GM19023 (cell line): ENCODE data around the gene PCDHGA4.
"Not testable (repeated sequence)": the region's sequence is repeated elsewhere in the genome, so short reads cannot be mapped to it uniquely, and the experiment has no call there.

Experiments
- ATAC-seq: cut with Tn5 transposase; IDR thresholded peaks from one replicate; pipeline ENCODE4 v1.9.1; 2021; ENCODE audit warnings: mild to moderate bottlenecking, moderate library complexity; ENCODE audit not compliant: unreplicated experiment

Gene PCDHGA4

DNA sequence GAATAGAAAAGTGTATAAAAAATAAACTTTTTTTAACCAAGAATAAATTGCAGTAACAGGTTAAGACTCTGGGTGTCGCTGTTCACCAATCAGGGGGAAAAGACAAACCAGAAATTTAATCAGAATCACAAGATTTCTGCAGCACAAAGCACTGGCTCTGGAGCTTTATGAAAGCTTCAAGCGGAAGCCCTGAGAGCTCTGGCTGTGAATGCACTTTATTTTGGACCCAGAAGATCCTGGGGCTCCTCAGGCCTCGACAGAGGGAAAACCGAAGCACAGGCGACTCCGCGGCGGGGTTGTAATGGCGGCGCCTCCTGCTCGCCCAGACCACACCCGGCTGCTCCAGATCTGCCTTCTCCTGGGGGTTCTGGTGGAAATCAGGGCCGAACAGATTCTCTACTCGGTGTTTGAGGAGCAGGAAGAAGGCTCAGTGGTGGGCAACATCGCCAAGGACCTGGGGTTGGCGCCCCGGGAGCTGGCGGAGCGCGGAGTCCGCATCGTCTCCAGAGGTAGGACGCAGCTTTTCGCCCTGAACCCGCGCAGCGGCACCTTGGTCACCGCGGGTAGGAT lies at the start of gene PCDHGA4:
Gene PCDHGA4, plus strand, starts transcription at position 122 of the 570 bp plus-strand sequence. Its CDS starts 87 bp downstream, at position 209.
- ATAC-seq = no peak

DNA sequence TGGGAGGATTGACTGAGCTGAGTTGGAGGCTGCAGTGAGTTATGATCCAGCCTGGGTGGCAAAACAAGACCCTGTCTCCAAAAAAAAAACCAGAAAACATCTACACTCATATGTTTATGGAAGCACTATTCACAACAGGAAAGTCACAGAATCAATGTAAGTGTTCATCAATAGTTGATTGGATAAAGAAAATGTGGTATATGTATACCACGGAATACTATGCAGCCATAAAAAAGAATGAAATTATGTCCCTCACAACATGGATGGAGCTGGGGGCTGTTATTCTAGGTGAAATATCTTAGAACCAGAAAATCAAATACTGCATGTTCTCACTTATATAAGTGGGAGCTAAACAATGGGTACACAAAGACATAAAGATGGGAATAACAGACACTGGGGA lies 48.2 kb upstream of the PCDHGA4 start:
- no peak for ATAC-seq

DNA sequence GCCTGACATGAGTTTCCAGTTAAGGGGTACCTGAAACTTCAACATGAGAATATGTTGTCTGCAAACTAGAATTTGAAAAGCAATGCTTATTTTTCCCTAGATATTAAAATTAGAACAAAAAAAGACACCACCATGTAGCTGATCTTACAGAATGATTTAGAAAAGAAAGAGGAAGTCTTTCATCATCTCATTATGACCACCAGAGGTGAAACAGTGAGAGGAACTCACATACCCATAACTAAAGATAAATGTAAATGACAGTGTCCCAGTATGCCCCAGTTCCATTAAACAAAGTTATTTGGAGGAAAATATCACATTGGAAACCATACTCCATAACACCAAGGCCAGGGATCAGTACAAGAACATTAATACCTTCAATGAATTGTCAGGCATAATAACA lies 41.1 kb upstream of the PCDHGA4 start:
- ATAC-seq = no peak

DNA sequence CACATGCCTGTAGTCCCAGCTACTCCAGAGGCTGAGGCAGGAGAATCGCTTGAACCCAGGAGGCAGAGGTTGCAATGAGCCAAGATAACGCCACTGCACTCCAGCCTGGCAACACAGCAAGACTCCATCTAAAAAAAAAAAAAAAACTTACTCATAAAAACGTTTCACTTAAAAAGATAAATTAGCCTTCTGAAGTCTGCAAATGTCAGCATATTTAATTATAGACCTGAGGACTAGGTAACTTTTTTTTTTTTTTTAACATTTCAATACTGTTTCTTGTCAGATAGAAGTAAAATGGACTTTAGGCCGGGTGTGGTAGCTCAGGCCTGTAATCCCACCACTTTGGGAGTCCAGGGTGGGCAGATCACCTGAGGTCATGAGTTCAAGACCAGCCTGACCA lies 37.9 kb upstream of the PCDHGA4 start:
- not testable (repeated sequence) for ATAC-seq

DNA sequence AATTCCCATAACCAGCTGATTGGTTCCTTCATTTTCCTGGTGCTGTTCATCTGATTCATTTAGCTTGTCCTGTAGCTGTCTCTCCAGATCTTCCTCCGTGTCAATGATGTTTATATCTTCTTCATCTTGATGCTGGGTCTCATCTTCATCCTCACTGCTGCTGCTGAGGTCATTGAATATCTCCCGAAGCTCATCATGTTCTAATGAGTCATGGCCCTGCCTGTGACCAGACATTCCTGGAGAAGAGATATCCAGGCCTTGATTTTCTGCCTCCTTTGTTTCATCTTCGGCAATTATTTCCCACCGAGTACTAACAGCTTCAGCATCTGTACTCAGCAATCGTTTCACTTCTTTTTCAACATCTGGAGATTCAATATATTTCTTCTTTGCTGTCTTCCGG lies 35.6 kb upstream of the PCDHGA4 start:
- ATAC-seq = no peak

DNA sequence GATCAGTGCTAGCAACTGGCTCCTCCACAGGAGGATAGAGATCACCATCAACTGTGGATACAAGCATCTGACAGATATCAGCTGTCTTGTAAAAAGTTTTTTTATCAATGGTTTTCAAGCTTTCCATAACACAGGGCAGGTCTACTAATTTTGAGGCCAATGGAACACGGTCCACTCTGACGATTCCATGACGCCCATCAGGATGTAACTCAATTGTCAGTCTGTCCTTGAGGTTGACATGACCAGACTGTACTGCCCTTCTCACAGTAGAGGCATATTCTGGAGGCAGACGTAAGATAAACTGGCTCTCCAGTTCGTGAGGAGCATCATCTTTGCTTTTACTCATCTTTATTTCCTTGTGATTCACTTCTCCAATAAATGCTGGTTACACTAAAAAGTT lies 35.1 kb upstream of the PCDHGA4 start:
- ATAC-seq = no peak

DNA sequence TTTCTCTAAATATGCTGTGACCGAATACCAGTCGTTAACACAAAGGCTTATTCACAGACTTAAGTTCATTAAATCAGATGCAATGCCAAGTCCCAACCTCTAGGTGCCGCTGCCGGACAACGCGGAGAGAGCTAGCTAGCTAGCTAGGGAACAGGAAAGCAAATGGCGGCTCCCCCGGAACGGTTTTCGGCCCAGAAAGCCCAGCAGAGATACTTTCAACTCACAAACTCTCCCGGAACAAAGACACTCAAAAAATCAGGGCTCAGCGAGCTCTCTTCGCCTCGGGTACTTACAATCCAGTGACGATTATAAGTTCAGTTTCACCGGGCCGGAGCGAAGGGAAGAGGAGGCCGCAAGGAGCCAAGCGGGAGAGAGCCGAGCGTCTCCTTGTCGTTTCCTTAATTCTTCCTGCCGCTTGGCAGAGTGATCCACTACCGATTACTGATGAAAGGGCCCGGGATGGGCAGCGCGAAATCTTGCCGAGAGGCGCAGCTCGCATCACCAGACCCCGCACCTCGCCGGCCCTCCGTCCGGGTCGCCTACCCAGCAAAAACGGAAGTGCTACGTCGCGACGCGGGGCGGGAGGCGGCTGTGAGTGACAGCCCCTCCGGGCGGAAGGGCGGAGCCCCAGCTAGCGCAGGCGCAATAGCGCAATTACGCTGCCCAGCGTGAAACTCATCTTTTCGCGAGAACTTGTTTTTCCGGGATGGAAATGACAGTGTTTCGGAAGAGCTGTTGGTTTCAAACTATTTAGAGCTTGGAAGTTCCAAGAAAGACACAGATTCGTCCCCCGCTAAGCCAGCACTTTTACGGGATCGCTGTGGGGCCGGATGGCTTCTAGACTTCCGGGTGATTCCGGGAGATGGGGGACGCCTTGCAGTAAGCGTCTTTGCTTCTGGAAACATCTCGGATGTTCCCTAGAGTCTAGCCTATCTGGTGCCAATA lies 34.3 kb upstream of the PCDHGA4 start, which contains the start of gene TAF7:
Gene TAF7, minus strand, starts transcription at position 560 of the 945 bp plus-strand sequence. CDS start 740 bp downstream, outside the sequence.
- peak; percentile 97 for ATAC-seq

DNA sequence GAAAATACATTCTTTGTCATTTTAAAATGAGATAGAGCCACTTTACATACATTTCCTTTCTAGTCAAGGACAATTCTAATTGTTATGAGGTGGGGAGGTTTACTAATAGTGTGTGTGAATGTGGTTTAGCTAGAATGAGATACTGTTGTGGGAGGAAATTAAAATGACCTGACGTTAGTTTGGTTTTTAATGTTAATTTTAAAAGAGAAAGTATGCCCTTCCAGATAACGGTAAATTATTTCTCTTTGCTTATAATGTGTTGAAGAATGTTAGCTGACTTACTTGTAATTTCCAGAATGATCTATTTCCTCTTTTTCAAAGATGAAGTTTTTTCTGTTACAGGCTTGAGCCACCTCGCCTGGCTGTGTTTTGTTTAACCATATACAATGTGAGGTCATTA lies 32.6 kb upstream of the PCDHGA4 start:
- ATAC-seq = no peak

DNA sequence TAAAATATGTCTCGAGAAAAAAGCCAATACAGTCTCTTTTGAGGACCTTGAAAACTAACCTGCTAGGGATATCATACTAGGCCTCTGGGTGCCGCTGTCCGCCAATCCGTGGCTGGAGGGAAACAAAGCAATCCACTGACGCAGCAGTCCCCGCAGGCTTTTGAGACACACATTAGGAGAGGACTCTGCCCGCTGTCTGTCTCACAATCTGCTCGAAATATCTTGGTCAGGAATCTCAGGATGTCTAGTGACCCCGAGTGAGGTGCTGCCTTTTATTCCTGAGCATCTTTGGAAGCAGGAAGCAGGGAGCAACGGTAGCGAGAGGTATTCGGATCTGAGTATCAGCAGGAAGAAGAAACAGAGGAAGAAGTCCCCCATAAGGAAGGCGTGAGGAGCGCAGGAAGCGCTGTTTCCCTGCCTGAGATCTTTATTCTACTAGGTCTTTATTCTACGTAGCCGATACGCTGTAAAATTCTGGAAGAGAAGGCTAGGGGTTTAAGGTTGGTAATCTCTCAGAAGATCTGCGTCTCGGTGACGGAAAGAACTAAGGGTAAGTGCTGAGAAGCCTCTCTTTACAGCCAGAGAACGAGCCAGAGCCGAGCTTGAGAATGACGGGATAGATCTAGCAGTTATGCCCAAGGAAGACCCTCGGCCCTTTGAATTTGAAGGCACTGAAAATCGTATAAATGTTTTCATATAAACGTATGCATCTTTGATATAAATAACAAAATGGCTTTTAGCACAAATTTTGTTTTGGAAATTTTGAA lies 28.6 kb upstream of the PCDHGA4 start:
- peak; percentile 89 for ATAC-seq

DNA sequence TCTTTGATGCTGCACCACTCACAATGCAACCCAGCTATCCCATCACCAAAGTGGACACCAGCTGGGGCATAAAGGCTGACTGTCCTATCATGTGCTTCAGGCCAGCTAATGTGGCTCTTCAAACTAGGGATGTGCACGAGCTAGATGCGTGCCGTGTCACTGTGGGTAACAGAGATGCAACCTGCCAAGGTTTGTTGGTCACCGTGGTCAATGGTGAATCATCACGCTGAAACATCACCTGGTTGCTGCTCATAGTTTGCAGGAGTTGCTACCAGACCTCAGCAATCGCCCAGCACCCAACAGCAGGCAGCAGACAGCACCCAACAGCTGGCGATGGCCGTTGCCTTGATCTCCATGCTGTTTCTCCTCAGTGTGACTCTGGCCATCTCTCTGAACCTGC lies 26.6 kb upstream of the PCDHGA4 start:
- no peak for ATAC-seq

DNA sequence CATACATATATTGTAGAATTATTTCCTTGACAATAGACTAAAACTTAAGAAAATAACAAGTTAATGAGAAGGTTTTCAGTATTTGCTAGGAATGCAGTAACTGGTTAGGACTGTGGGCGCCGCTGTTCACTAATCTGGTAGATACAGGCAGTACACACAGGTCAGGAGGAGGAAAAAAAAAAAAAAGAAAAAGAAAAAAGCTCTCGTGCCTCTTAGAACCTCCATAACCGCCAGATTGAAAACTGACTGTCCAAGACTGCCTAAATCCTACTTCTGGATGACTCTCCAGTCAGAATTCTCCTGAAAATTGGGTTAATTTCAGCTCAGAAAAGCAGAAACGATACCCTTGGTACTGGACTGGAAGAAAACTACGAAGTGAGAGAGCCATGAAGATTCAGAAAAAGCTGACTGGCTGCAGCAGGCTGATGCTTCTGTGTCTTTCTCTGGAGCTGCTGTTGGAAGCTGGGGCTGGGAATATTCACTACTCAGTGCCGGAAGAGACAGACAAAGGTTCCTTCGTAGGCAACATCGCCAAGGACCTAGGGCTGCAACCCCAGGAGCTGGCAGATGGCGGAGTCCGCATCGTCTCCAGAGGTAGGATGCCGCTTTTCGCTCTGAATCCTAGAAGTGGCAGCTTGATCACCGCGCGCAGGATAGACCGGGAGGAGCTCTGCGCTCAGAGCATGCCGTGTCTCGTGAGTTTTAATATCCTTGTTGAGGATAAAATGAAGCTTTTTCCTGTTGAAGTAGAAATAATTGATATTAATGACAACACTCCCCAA lies 24.3 kb upstream of the PCDHGA4 start, which contains the start of gene PCDHGA1:
Gene PCDHGA1, plus strand, starts transcription at position 216 of the 782 bp plus-strand sequence.
- no peak for ATAC-seq

DNA sequence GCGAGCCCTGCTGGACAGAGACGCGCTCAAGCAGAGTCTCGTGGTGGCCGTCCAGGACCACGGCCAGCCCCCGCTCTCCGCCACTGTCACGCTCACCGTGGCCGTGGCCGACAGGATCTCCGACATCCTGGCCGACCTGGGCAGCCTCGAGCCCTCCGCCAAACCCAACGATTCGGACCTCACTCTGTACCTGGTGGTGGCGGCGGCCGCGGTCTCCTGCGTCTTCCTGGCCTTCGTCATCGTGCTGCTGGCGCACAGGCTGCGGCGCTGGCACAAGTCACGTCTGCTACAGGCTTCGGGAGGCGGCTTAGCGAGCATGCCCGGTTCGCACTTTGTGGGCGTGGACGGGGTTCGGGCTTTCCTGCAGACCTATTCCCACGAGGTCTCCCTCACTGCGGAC lies 22.2 kb upstream of the PCDHGA4 start:
- ATAC-seq = not testable (repeated sequence)

DNA sequence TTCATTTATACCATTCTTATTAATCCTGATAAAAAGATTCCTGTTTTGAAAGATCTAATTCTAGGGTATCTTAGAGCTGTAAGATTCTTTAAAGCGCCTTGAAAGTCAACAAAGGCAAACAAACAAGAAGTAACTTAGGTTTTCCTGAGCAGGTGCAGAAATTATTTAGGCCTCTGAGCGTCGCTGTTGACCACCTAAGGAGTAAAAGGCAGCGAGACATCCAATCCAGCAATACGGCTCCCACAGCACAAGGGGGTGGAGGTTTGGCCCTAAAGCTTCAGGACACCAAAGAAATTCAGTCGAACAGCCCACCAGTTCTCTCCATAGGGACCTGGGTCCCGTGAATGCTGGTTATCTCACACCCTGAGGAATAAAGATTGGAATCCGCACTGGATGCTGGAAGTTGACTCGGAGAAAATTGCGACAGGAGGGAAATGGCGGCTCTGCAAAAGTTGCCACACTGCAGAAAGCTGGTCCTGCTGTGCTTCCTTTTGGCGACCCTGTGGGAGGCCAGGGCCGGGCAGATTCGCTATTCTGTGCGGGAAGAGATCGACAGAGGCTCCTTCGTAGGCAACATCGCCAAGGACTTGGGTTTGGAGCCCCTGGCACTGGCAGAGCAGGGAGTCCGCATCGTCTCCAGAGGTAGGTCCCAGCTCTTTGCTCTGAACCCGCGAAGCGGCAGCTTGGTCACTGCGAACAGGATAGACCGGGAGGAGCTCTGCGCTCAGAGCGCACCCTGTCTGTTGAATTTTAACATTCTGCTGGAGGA lies 16.1 kb upstream of the PCDHGA4 start, which contains the start of gene PCDHGA2:
Gene PCDHGA2, plus strand, starts transcription at position 223 of the 769 bp plus-strand sequence.
- no peak for ATAC-seq

DNA sequence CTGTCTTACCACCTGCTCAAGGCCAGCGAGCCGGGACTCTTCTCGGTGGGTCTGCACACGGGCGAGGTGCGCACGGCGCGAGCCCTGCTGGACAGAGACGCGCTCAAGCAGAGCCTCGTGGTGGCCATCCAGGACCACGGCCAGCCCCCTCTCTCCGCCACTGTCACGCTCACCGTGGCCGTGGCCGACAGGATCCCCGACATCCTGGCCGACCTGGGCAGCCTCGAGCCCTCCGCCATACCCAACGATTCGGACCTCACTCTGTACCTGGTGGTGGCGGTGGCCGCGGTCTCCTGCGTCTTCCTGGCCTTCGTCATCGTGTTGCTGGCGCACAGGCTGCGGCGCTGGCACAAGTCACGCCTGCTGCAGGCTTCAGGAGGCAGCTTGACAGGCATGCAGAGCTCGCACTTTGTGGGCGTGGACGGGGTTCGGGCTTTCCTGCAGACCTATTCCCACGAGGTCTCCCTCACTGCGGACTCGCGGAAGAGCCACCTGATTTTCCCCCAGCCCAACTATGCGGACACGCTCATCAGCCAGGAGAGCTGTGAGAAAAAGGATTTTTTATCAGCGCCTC lies 14.0 kb upstream of the PCDHGA4 start:
- ATAC-seq = not testable (repeated sequence)

DNA sequence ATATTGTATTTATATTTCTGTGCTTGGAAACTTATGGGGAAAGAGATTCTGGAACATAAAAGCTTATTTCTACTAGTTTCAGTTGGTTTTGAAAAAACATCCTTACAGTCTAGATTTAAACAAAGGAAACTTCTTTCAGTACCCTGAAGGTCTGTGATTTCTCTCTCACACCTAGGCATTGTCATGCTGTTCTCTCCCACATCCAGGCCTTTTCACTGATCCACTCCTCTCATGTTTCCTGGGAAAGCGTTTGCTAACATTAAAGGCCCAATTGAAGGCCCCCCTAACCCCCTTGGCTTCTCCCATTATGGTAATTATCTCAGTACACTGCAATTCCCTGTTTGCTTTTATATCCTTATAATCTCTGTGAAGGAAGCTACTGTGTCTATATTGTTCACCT lies 12.0 kb upstream of the PCDHGA4 start:
- ATAC-seq = no peak

DNA sequence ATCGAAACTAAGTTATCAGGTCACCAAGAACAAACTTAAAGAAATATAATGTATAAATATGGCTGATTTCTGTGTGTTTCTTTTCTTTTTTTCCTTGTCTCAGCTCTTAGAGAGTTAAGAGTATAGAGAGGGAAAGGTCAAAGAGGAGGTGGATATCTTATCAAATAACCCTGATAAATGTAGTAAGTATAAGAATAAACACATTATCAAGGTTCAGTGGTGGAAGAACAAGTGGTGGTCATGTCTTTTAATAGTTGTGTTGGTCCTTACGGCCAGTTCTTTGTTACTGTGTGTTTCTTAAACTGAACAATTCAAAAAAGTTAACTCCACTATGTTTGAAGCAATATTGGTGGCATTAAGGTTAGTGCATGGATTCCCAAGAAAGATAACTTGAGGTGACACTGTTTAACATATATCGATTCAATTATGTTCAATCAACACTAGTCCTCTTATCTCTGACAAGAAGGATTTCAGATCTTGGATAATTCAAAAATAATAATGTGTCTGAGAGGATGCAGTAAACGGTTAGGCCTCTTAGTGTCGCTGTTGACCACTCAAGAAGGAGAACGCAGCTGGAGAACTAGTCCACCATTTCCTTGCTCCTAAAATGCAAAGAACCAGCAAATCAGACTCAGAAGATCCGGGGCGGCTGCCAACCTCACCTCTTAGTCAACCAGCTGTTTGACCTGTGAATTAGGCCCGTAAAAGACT lies 11.4 kb upstream of the PCDHGA4 start, which contains the start of gene PCDHGA3:
Gene PCDHGA3, plus strand, starts transcription at position 588 of the 711 bp plus-strand sequence. CDS start 205 bp downstream, outside the sequence.
- no peak for ATAC-seq

DNA sequence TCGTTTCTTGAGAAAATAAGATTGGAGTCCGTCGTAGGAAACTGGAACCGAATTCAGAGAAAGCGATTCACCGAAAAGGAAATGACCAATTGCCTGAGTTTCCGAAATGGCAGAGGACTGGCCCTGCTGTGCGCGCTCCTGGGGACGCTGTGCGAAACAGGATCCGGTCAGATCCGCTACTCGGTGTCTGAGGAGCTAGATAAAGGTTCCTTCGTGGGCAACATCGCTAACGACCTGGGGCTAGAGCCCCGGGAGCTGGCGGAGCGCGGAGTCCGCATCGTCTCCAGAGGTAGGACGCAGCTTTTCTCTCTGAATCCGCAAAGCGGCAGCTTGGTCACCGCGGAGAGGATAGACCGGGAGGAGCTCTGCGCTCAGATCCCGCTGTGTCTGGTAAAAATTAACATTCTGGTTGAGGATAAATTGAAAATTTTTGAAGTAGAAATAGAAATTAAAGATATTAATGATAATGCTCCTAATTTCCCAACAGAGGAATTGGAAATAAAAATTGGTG lies 10.8 kb upstream of the PCDHGA4 start:
- no peak for ATAC-seq

DNA sequence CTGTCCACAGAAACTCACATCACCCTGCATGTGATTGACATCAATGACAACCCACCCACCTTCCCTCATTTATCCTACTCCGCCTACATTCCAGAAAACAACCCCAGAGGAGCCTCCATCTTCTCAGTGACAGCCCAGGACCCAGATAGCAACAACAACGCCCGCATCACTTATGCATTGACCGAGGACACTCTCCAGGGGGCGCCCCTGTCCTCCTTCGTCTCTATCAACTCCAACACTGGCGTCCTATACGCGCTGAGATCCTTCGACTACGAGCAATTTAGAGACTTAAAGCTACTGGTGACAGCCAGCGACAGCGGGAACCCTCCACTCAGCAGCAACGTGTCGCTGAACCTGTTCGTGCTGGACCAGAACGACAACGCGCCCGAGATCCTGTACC lies 9.5 kb upstream of the PCDHGA4 start:
- no peak for ATAC-seq
